ENCODE measurements around the gene DMRTC2.

DMRTC2 gene

DNA sequence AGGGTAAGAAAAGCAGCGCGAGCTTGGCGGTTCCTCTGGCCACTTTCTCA, at the start of gene DMRTC2:
TSS of gene DMRTC2 (plus strand) at position 42 of the 50 bp plus-strand sequence. CDS start 2,387 bp downstream, outside the sequence.
- DNase-seq (ENCODE audit: low spot score): no peak

DNA sequence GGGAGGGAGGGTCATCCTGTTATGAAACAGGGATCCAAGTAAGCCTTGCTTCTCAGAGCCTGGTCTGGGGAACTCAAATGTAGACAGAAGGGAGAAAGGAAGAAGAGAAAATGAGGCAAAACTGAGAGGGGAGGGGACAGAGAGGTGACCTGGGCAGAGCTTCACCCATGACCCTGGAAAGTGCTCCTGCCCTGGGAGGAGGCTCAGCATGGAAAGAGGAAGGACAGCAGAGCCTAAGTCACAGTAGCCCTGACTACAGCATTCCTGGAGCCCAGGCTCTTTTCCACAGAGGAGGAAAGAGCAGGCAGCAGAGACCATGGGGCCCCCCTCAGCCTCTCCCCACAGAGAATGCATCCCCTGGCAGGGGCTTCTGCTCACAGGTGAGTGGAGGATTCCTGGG, 48.5 kb upstream of the DMRTC2 start, which contains the start of gene CEACAM3:
TSS of gene CEACAM3 (plus strand) at position 226 of the 400 bp plus-strand sequence. CDS start at position 317, 91 bp downstream.
- no peak for DNase-seq (ENCODE audit: low spot score)

DNA sequence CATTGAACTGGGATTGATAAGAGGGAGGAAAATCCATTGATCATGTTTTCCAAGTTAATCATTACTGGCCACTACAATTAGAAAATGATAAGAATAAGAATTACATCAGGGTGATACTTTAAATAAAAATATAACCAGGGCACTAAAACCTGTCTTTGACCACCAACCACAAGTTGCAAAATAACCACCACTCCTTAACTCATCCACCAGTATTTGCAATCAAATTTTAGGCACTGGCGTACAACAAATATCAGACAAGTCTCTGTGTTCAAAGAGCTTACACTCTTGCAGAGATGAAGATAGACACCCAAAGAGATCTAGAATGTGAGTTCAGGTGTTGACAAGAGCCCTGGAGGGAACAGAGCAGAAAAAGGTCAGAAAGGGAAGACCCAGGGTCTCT, 47.9 kb upstream of the DMRTC2 start:
- DNase-seq (ENCODE audit: low spot score): no peak

DNA sequence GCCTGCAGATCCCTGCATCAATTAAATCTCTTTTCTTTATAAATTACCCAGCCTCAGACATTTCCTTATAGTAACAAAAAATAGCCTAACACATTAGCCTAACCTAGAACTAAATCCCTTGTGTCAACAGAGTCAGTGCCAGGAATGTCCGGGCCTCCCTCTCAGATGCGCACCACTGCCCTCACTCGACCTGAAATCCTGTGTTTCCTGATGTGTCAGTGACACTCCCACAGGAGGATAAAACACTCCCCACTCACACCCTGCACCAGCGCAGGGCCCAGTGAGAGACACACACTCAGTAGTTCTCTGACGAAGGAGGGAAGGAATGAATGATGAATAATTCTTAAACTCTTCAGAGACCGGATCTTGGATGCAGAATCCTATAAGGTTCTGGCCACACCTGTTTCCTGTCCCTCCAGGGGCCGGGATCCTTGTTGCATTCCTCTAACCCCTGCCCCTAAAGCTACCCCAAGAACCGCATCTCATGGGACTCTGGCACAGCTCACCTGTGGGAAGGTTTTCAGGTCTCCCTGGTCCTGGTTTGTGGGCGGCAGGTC, 45.3 kb upstream of the DMRTC2 start:
- no peak for DNase-seq (ENCODE audit: low spot score)

DNA sequence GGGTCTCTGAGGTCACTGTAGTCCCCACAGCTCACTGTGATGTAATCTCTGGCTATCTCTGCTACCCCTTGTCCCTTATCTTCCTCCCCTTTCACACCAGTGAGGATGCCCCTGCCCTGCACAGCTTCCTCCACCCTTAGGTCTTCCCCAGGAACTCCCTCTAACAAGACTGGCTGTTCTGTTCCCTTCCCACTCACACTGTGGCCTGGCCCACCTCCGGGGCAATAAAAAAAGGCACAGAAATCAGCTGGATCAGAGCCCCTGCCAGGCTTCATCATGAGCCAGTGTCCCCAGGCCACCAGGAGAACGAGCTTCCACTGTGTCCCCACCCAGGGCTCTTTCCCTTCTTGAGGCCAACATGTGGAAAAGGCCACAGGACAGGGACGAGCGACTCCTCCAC, 43.8 kb upstream of the DMRTC2 start:
- DNase-seq (ENCODE audit: low spot score): no peak

DNA sequence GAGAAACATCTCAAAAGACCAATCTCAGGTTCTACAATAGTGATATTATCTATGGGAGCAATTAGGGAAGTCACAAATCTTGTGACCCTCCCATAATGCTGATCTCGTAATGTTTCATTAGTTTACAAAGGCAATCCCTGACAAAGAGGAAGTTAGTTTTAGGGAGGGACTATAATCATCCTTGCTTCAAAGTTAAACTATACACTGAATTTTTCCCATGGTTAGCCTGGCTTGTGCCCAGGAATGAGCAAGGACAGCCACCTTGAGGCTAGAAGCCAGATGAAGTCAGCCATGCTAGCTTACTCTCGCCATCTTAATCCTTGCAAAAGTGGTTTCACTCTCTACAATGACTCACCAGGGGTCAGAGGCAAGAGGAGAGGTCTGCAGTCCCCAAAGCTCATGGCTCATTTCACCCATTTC, 43.0 kb upstream of the DMRTC2 start:
- no peak for DNase-seq (ENCODE audit: low spot score)

DNA sequence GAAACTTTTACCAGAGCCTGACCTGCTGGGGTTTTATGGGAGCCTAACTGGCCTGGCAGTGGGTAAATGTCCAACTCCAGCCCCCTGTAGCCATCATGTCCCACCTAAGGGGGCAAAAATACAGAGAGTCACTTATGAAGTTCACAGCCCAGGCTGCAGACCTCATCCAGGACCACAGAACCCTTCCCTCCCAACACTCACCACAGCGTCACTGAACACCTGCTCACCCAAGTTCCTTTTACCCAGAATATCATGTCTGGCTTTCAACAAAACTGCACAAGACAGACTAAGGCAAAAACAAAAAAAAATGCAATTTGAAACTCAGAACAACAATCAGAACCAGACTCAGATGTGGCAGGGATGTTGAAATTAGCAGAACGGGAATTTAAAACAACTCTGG, 42.1 kb upstream of the DMRTC2 start:
- peak; percentile 26 for DNase-seq (ENCODE audit: low spot score)

DNA sequence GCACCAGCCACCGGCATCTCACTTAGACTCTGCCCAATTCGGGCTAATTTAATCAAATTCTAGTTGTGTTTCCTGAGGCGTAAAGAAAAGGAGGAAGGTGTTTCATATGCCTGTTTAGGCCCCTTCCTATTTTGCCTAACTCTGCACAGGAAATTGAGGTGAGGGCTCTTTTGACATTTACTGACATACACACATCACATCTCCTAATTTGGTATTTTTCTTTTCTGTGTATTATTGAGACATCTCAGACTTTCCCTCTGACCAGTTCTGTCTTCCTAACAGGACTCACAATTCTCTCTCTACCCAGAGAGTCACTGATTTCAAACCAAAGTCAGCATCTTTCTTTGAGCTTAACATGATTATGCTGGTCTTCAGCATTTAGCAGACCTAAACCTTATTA, 40.5 kb upstream of the DMRTC2 start:
- peak; percentile 28 for DNase-seq (ENCODE audit: low spot score)

DNA sequence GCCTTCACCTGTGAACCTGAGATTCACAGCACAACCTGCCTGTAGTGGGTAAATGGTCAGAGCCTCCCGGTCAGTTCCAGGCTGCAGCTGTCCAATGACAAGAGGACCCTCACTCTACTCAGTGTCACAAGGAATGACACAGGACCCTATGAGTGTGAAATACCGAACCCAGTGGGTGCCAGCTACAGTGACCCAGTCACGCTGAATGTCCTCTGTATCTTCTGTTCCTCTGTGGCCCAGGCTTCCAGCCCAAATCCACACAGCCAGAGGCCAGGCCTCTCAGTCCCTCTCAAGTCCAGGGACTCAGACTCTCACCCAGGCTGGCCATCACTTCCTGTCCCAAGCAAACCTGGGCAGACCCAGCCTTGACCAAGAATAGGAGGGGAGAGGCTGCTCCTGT, 37.7 kb upstream of the DMRTC2 start:
- DNase-seq (ENCODE audit: low spot score): no peak

DNA sequence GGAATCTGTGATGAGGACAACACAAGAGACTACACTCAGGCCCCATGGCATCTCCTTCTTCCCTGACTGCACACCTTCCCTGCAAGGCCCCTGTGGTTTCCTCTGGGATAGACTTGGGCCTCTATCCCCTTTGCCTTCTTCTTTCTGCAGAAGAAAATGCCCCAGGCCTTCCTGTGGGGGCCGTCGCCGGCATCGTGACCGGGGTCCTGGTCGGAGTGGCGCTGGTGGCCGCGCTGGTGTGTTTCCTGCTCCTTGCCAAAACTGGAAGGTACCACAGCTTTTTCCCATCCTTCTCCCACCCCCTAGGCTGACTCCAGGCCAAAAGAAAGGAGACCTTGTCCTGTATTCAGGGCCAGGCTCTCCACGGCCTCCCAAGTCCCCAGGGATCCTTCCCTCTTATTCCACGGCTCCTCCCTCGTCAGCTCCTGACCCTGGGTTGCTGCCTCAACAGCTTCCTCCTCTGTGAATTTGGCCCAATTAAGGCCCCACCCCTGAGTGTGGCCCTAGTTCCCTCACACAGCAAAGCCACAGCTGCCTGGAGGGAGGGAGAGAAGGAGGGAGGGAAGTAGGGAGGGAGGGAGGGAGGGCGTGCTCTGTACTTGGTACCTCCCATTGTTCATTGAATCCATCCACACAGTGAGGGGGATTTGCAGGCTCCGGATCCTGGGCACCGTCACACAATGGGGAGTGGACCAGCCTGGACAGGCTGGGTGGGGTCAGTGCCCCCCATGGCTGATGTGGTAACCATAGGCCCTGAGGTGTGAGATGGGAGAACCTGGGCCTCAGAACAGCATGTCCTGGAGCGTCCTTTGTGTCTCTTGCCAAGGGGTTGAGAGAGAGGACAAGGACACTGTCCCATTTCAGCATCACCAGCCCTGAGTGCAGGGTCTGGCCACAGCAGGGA, 35.9 kb upstream of the DMRTC2 start:
- no peak for DNase-seq (ENCODE audit: low spot score)

DNA sequence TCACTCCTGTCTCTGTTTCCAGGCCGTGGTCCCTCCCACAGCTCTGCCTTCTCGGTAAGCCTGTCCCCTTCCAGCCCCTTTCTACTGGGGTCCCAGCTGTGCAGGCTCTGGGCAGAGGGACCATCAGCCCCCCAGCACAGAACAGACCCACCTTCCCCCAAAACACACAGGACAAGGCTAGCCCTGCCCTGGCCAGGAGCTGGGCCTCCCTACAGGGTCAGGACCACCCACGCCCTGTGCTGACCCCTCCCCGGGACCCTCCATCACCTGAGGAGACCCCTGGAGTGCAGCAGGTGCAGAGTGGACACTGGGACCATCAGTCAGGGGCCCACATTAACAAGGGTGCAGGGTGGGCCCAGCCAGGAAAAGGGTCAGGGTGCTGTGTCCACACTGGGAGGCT, 34.5 kb upstream of the DMRTC2 start:
- DNase-seq (ENCODE audit: low spot score): no peak

DNA sequence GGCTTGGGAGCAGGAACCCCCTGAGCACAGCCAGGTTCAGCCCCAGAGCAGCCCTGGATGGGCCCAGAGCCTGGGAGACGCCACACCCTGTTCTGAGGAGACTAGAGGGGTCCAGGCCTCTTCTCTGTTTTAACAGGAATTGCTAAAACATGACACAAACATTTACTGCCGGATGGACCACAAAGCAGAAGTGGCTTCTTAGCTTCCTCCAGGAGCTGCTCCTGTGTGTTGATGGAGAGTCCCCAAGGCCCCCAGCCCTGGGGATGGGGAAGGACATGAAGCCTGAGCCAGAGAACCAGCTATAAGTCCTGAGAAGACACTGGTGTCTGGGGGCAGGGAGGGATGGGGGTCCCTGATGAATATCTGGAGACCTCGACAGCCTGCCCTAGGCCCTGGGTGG, 33.8 kb upstream of the DMRTC2 start:
- DNase-seq (ENCODE audit: low spot score): no peak

DNA sequence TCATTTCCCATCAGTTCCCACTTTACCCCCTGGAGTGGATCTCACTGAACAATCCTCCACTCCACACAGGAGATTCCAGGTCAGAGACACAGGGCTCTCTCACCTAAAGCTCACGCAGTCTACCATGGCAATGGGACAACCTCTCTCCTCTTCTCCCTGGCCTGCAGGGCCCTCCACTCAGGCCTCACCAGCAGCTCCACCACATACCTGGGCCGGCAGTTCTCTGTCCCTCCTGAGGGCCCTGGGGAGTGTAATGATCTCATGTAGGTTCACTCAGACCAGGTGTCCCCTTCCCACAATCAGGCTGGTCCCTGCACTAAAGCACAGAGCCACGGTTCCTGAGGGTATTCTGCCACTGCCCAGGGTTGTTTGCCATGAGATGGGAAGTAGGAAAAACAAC, 32.9 kb upstream of the DMRTC2 start:
- DNase-seq (ENCODE audit: low spot score): no peak

DNA sequence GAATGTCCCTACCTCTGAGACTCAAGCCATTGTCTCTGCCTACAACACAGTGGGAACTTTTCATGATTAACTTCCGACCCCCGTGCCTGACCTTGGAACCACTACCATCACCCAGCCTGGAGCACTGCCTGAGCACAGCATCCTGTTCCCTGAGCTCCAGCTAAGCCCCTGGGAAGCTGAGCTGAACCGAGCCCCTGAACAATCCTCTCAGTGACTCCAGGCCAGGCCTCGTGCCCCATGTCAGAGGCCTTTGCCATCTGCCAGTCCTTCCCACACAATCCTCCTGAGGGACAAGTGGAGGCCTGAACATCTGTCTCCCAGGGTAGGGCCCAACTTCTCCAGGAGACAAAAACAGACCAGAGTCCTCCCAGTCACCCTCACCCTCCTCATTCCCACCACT, 30.9 kb upstream of the DMRTC2 start:
- DNase-seq (ENCODE audit: low spot score): no peak

DNA sequence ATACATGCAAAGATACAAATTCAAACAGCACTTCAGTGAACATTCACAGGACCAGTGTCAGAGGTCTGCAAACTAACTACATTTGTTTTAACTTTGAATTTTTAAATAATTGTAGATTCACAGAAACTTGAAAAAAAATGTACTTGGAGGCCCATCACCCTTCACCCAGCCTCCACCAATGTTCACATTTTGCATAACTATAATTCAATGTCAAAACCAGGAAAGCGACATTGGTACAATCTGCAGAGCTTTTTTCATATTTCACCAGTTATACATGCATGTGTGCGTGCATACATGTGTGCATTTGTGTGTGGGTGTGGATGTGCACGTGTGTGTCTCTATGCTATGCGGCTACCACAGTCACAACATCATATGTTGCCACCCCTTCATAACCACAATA, 29.5 kb upstream of the DMRTC2 start:
- DNase-seq (ENCODE audit: low spot score): no peak

DNA sequence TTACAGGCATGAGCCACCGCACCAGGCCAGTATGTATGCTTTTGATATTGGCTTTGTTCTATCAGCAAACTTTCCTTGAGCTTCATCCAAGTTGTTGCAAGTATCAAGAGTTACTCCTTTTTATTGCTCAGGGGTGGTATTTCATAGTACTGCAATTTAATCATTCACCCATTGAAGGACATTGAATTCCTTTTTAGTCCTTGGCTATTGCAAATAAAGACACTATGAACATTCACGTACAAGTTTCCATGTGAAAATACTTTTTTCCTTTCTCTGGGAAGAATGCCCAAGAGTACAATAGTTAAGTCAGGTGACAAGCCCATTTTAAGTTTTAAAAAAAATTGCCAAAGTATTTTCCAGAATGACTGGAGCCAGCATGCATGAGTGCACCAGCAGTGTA, 28.1 kb upstream of the DMRTC2 start:
- no peak for DNase-seq (ENCODE audit: low spot score)

DNA sequence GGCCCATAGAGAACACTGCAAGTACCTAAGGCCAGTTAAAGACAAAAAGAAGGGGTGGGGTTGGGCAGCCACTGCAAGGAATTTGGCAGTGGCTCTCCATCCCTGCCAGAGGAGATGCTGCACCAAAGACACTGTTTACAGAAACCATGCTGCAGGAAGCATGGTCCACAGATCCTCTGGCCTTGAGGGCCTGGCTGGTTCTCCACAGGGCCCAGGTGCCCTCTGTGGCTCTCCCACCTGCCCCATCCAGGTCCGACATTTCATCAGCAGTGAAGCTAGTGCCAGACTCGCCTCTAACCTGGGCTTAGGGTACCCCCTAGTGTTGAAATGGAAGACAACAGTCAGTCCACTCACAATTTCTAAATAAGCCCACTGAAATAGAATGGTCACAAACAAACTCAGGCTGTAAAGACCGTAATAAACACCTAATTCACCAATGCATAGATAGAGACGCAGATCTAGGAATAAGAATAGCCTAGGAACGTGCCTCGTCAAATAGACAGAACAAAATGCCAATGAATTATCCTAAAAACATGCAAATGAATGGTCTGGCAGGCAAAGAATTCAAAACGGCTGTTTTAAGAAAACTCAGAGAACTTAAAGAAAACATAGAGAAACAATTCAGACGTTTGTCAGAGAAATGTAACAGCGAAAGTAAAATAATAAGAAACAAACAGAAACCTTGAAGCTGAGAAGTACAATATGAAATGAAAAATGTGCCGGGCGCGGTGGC, 23.7 kb upstream of the DMRTC2 start:
- DNase-seq (ENCODE audit: low spot score): peak; percentile 88

DNA sequence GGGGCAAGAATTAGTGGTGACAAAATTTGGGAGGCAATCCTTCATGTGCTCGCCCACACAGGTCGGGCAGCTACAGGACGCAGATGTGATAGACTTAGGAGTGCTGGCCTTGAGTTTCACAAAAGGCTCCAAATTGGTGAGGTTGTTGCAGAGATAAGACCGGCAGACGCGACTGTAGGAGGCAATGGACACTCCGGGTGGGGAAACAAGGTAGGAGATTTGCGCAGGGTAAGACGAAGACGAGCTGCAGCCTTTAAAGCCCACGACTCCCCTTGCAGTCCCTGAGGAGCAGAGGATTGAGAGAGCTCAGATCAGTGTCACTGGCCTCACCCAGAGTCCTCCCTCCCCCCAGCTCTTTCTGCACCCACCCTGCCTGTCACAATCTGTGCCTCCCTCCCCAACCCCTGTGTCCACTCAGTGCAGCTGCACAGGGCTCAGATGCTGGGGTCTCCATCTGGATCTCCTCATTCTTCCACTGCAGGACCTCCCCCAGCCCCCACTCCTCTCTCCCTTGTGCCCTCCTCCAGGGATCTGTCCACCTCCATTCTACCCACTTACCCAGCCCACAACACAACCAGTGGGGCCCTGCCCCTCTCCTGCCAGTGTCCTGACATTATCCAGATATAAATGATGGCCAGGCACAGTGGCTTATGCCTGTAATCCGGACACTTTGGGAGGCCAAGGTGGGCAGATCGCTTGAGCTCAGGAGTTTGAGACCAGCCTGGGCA, 6.7 kb upstream of the DMRTC2 start:
- no peak for DNase-seq (ENCODE audit: low spot score)

DNA sequence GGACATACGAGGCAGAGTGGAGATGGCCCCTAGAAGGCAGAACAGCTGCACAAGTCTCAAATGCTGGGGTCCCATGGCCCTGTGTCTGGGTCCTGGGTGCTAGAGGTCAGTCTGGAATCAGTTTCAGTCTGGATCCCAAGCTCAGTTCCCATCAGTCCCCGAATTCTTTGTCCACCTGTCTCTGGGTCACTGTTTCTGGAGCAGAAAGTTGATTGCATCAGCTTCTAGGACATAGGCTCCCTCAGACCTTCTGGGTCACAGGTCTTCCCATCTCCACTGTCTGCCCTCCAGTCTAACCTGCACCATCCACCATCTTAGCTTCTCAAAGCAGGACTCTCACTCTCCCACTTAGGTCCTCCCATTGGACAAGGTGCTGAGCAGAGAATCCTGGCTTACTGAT, 5.6 kb upstream of the DMRTC2 start:
- no peak for DNase-seq (ENCODE audit: low spot score)

DNA sequence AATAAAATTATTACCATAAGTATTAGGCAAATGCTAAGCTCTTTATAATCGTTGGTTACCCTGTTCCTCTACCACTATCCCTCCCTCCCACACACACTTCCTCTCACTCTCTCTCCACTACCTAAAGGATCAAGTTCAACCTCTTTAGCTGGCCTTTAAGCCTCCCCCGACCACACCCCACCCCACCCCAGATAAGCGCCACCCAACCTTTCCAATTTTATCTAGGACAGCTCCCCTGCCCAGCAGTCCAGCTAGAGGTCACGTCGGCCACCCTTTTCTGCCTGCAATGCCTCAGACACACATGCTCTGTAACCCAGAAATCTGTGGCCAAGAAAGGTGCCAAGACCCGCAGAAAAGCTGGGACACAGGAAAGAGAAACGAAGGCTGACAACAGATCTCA, 1.5 kb upstream of the DMRTC2 start:
- DNase-seq (ENCODE audit: low spot score): no peak

DNA sequence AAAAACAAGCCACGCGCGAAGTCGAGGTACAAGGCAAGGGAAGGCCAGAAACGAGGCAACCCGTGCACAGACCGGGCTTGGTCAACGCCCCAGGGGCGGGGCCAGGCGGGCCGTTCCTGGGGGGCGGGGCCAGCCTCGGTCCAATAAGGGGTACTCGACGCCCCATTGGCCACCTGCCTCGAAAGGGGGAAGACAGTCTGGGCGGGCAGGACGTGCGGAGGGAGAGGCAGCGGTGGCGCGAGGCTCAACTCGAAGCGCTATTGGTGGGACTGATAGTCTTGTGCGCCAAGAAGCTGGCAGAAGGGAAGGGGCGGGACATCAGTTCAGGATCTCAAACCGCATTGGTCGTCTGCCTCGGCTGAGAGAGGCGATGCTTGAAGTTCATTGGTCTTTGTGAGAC, 241 bp upstream of the DMRTC2 start, which contains the start of gene LYPD4:
TSS of gene LYPD4 (minus strand) at position 83 of the 400 bp plus-strand sequence. CDS start 5,398 bp downstream, outside the sequence.
- no peak for DNase-seq (ENCODE audit: low spot score)

DNA sequence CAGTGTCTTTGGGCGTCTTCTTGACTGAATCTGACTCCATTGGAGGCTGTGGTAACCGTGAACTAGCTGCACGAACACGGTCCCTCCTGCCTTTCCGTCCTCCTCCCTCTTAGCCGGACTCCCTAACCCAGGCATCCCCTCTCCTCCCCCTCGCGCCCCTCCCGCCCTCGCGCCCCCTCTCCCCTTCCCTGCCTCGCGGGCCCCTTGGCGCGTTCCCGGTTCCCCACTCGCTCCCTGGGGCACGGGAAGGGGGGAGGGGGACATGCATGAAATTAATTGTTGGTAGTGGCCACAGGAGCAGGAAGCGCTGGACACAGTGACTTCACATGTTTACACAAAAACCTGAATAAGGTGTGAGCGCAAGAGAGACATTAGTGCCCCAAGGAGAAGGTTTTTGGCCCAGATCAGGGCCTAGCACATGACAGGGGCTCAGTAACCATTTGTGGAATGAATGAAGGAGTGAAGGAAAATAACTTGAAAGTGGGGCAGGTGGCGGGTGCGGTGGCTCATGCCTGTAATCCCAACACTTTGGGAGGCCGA, 279 bp downstream of the DMRTC2 start:
- DNase-seq (ENCODE audit: low spot score): no peak

All from germinal center (tissue), 1 donor.